HUES64 (cell line): ENCODE measurements around the gene ARL17B.
"Not testable (repeated sequence)": the region's sequence is repeated elsewhere in the genome, so short reads cannot be mapped to it uniquely, and the experiment has no call there.

Experiments
- H3K27ac ChIP-seq: 2 replicates; pipeline ENCODE4 v1.7.0; 2013; ENCODE audit warnings: low read depth, low read length, inconsistent platforms
- H3K27me3 ChIP-seq: 2 replicates; pipeline ENCODE4 v1.6.1; 2013; ENCODE audit warnings: mild to moderate bottlenecking, low read length; ENCODE audit not compliant: insufficient read depth
- H3K36me3 ChIP-seq: 2 replicates; pipeline ENCODE4 v1.6.1; 2013; ENCODE audit warnings: mild to moderate bottlenecking, low read length; ENCODE audit not compliant: insufficient read depth
- H3K4me1 ChIP-seq: 2 replicates; pipeline ENCODE4 v1.6.1; 2013; ENCODE audit warnings: mild to moderate bottlenecking, low read length, moderate library complexity; ENCODE audit not compliant: insufficient read depth
- H3K4me3 ChIP-seq: 2 replicates; pipeline ENCODE4 v1.5.1; 2013; ENCODE audit warnings: mild to moderate bottlenecking, low read length, moderate library complexity
- H3K9ac ChIP-seq: 2 replicates; pipeline ENCODE4 v1.6.1; 2013; ENCODE audit warnings: mild to moderate bottlenecking, low read depth, low read length
- H3K9me3 ChIP-seq: 2 replicates; pipeline ENCODE4 v1.6.1; 2013; ENCODE audit warnings: low read depth, low read length; ENCODE audit not compliant: insufficient read depth
- WGBS: fragments of 150-250, 120-280 bp; methylation state at CpG from one replicate; pipeline ENCODE4 v1.1.7; 2013; ENCODE audit warnings: missing lambda C conversion rate; 5-methylcytosine and 5-hydroxymethylcytosine counted together

Gene ARL17B

GRCh38 chr17:46372236-46373229 lies 11.0 kb upstream of the ARL17B start:
- not testable (repeated sequence) for H3K4me3 ChIP-seq, H3K4me1 ChIP-seq, H3K36me3 ChIP-seq, H3K27me3 ChIP-seq, H3K9me3 ChIP-seq, H3K27ac ChIP-seq, H3K9ac ChIP-seq
- WGBS: no CpG with 5 or more reads among the region's 95 CpGs

DNA sequence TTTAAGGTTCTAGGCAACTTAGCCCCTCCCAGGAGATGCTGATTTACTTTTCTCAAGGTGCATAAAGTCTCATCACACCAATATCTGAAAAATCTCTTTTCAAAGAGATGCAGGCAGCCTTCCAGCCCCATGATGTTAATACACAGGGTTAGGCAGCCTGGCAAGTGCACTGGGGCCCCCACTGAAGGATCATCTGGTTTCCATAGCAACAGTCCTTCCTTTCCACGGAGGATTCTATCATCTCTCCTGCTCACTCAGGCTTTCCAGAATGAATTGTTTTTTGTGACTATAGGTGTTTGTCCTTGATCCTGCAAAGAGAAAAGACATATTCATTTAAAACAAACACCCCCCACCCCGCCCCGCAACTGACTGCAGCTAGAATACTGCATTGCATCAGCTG lies 6.0 kb upstream of the ARL17B start:
- WGBS: no CpG with 5 or more reads among the region's 3 CpGs
- H3K36me3 ChIP-seq, H3K9me3 ChIP-seq, H3K9ac ChIP-seq, H3K4me3 ChIP-seq, H3K27me3 ChIP-seq, H3K4me1 ChIP-seq, H3K27ac ChIP-seq: not testable (repeated sequence)

DNA sequence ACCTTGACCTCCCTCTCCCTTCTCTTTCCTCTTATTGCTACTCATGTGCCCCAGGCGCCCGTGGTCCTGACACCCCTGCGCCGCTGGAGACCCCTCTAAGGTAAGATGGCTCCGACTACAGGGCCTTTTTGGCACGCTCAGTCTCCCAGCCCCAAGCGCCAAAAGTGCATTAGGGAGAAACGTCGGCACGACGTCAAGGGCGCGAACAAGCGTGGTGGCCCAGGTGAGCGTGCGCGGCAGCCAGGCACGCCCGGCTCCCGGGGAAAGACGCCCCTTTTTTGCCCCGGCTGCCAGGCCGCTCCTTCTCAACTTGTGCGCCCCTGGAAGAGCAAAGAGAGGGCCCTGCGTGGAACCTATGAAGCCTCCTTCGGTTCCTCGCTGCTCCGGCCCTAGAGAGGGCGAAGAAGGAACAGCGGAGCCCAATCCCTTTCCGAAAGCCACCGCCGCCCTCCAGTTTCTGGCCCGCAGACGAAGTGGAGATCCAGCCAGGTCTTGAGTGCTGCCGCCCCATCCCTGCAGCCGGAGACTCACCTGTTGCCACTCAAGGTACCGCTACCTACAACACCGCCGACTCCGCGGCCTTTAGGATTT lies 326 bp downstream of the ARL17B start:
- H3K36me3 ChIP-seq, H3K4me3 ChIP-seq: not testable (repeated sequence)
- no CpG with 5 or more reads among the region's 42 CpGs for WGBS

DNA sequence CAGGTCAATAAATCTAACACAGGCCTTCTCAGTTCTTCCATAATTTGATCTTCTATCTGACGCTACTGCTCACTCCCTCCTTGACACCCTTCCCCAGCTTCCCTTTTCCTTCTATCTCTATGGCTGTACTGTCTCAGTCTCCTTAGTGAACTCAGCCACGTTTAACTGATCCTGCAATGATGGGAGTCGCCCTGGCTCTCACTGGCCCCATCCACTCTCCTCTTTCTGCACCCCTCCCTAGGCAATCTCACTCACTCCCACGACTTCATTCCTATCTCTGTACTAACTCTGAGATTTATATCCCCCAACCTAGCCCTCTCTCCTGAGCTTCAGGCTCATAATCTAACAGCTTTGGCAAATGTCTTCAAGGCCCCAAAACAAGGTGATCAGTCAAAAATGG lies 7.7 kb downstream of the ARL17B start:
- H3K9me3 ChIP-seq, H3K27me3 ChIP-seq, H3K9ac ChIP-seq, H3K27ac ChIP-seq, H3K36me3 ChIP-seq, H3K4me3 ChIP-seq, H3K4me1 ChIP-seq: not testable (repeated sequence)
- WGBS: no CpG with 5 or more reads among the region's 4 CpGs

More for the DNA sequence above, 326 bp downstream of the ARL17B start:
- H3K27ac ChIP-seq, H3K9me3 ChIP-seq, H3K27me3 ChIP-seq, H3K4me1 ChIP-seq, H3K9ac ChIP-seq: not testable (repeated sequence)

- not testable (repeated sequence) for H3K9me3 ChIP-seq, H3K4me1 ChIP-seq, H3K36me3 ChIP-seq, H3K27ac ChIP-seq, H3K9ac ChIP-seq, H3K27me3 ChIP-seq, H3K4me3 ChIP-seq
- WGBS: no CpG with 5 or more reads among the region's 1 CpG
These were observed 12.5 kb downstream of the ARL17B start for GRCh38 chr17:46349060-46349459.

DNA sequence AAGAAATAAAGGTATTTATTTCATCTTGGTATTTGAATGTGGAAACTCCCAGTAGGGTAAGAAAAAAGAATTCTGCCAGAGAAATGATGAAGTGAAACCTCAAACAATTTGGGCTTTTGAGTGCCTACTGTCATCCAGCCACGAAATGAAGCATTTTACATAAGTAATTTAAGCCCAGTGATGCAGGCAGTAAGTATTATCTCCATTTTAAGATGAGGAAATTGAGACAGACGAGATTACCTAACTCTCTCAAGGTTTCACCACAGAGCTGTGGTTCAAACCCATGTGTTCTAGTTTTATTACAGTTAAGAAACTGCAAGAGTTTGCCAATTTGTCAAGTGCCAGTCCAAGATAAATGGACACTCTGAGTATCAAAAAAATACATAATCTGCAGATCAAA lies 13.2 kb downstream of the ARL17B start:
- not testable (repeated sequence) for H3K9ac ChIP-seq, H3K4me3 ChIP-seq, H3K27ac ChIP-seq, H3K4me1 ChIP-seq, H3K9me3 ChIP-seq, H3K36me3 ChIP-seq, H3K27me3 ChIP-seq
- WGBS: no CpG with 5 or more reads among the region's 2 CpGs

- H3K9me3 ChIP-seq, H3K27ac ChIP-seq, H3K4me1 ChIP-seq, H3K4me3 ChIP-seq, H3K36me3 ChIP-seq, H3K9ac ChIP-seq, H3K27me3 ChIP-seq: not testable (repeated sequence)
- no CpG with 5 or more reads among the region's 3 CpGs for WGBS
These were observed 19.4 kb downstream of the ARL17B start for GRCh38 chr17:46342131-46342530.

DNA sequence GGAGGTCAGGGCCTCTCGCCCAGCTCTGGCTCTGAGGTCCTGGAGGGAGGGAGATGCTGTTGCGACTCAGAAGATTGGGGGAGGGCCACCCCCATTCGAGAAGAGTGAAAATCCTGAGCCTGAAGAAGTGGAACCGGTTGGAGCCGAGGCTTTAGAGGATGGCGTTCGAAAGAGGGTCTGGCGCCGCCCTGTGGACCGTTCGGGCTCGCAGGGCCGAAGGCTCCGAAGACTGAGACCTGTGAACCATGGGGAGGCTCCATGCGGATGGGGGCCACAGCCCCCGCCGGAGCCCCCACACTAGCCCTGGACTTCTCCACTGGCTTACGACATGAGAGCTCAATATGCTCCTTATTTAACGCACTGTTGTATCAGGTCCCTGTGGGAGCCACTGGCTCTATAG lies 20.3 kb downstream of the ARL17B start:
- not testable (repeated sequence) for H3K9me3 ChIP-seq, H3K9ac ChIP-seq, H3K36me3 ChIP-seq, H3K4me1 ChIP-seq, H3K27me3 ChIP-seq, H3K4me3 ChIP-seq, H3K27ac ChIP-seq
- no CpG with 5 or more reads among the region's 19 CpGs for WGBS

GRCh38 chr17:46294831-46295230 lies 66.7 kb downstream of the ARL17B start, which contains the start of gene LRRC37A:
TSS of gene LRRC37A (plus strand) at chr17:46295131. CDS start at chr17:46295134, 3 bp downstream.
- H3K4me1 ChIP-seq, H3K27me3 ChIP-seq, H3K27ac ChIP-seq, H3K9ac ChIP-seq, H3K4me3 ChIP-seq, H3K36me3 ChIP-seq, H3K9me3 ChIP-seq: not testable (repeated sequence)
- WGBS: no CpG with 5 or more reads among the region's 16 CpGs

GRCh38 chr17:46291618-46292017 lies 69.9 kb downstream of the ARL17B start:
- H3K4me1 ChIP-seq, H3K9me3 ChIP-seq, H3K9ac ChIP-seq, H3K36me3 ChIP-seq, H3K27ac ChIP-seq, H3K27me3 ChIP-seq, H3K4me3 ChIP-seq: not testable (repeated sequence)
- 100% methylated on average over 6 of the region's 8 CpGs for WGBS

GRCh38 chr17:46290906-46291546 lies 70.5 kb downstream of the ARL17B start:
- not testable (repeated sequence) for H3K4me3 ChIP-seq, H3K9me3 ChIP-seq, H3K27me3 ChIP-seq, H3K27ac ChIP-seq, H3K4me1 ChIP-seq, H3K9ac ChIP-seq, H3K36me3 ChIP-seq
- 90% methylated on average over 3 of the region's 4 CpGs for WGBS
